MG63 (cell line): ENCODE results near the gene TLR9. TPM values are rescaled to one million over a fixed set of nuclear protein-coding genes. Genes with fewer than 3 reads are reported as not detected.

ENCODE experiments used
- DNase-seq: peaks from one replicate; pipeline ENCODE4 v3.0.0-alpha.2; 2020
- H3K27me3 ChIP-seq: fragments of 250-450 bp; sonication (Bioruptor Pico); 2 replicates; pipeline ENCODE4 v1.5.1; 2020; ENCODE audit warnings: mild to moderate bottlenecking, moderate library complexity
- H3K36me3 ChIP-seq: fragments of 250-450 bp; sonication (Bioruptor Pico); 2 replicates; pipeline ENCODE4 v1.5.1; 2020; ENCODE audit warnings: mild to moderate bottlenecking, moderate library complexity
- H3K4me3 ChIP-seq: fragments of 250-450 bp; sonication (Bioruptor Pico); 2 replicates; pipeline ENCODE4 v1.5.1; 2020; ENCODE audit warnings: mild to moderate bottlenecking, moderate library complexity
- H3K9me3 ChIP-seq: fragments of 250-450 bp; sonication (Bioruptor Pico); 2 replicates; pipeline ENCODE4 v1.5.1; 2020; ENCODE audit warnings: mild to moderate bottlenecking, moderate library complexity
- total RNA-seq: library from RNA; depleted of rRNA; stranded (reverse); fragments of >200 nt; shearing (Covaris generic); gene quantifications from 2 replicates; pipeline ENCODE4 v1.2.3, GENCODE V29; 2014; ENCODE audit warnings: low replicate concordance

The TLR9 gene
- total RNA-seq, 1 experiment from 2014 or later, result not detected

- no peak for DNase-seq
- Histone ChIP-seq H3K36me3 (peaks cover 1% of the 10 kb centered on the region; the same call in 1 of the 2 replicates), H3K4me3 (no peak overlapping the region), H3K9me3 (no peaks in the 10 kb centered on the region), H3K27me3 (no peaks in the 10 kb centered on the region)
These were observed 878 bp upstream of the TLR9 start for GRCh38 chr3:52226229-52226817.

GRCh38 chr3:52223449-52224408 is 1.7 kb downstream of the TLR9 start:
- no peaks in the 10 kb centered on the region for H3K27me3 ChIP-seq
- H3K36me3 ChIP-seq, result no peaks in the 10 kb centered on the region
- H3K4me3 ChIP-seq, result no peak overlapping the region
- DNase-seq, result no peak
- no peaks in the 10 kb centered on the region for H3K9me3 ChIP-seq

GRCh38 chr3:52222319-52223221 is 2.9 kb downstream of the TLR9 start:
- H3K4me3 ChIP-seq, result no peak overlapping the region
- no peak for DNase-seq
- no peaks in the 10 kb centered on the region for H3K36me3 ChIP-seq
- H3K9me3 ChIP-seq, result no peaks in the 10 kb centered on the region
- no peaks in the 10 kb centered on the region for H3K27me3 ChIP-seq

- H3K27me3 ChIP-seq, result no peaks in the 10 kb centered on the region
- DNase-seq, result no peak
- no peaks in the 10 kb centered on the region for H3K36me3 ChIP-seq
- no peaks in the 10 kb centered on the region for H3K9me3 ChIP-seq
- H3K4me3 ChIP-seq, result no peak overlapping the region
These were observed 3.7 kb downstream of the TLR9 start for GRCh38 chr3:52221563-52222318.

GRCh38 chr3:52221141-52221562 is 4.3 kb downstream of the TLR9 start:
- Histone ChIP-seq H3K36me3 (no peaks in the 10 kb centered on the region), H3K4me3 (no peak overlapping the region), H3K27me3 (no peaks in the 10 kb centered on the region), H3K9me3 (no peaks in the 10 kb centered on the region)
- no peak for DNase-seq

- Histone ChIP-seq H3K36me3 (no peaks in the 10 kb centered on the region), H3K9me3 (no peaks in the 10 kb centered on the region), H3K27me3 (no peaks in the 10 kb centered on the region), H3K4me3 (no peak overlapping the region)
- peak; percentile 68 for DNase-seq
These were observed 4.9 kb downstream of the TLR9 start for GRCh38 chr3:52220380-52221026.

- Histone ChIP-seq H3K9me3 (no peaks in the 10 kb centered on the region), H3K27me3 (no peaks in the 10 kb centered on the region), H3K4me3 (no peak overlapping the region), H3K36me3 (no peaks in the 10 kb centered on the region)
- DNase-seq, result no peak
These were observed 6.4 kb downstream of the TLR9 start for GRCh38 chr3:52218937-52219650.

GRCh38 chr3:52218454-52218853 is 7.0 kb downstream of the TLR9 start:
- Histone ChIP-seq H3K27me3 (no peaks in the 10 kb centered on the region), H3K36me3 (no peaks in the 10 kb centered on the region), H3K4me3 (no peak overlapping the region), H3K9me3 (no peaks in the 10 kb centered on the region)
- DNase-seq, result no peak

GRCh38 chr3:52218026-52218425 is 7.4 kb downstream of the TLR9 start:
- no peaks in the 10 kb centered on the region; the same call in 1 of the 2 replicates for H3K36me3 ChIP-seq
- DNase-seq, result no peak

GRCh38 chr3:52217409-52217805 is 8.0 kb downstream of the TLR9 start:
- Histone ChIP-seq H3K36me3 (peaks cover 2% of the 10 kb centered on the region; the same call in 1 of the 2 replicates), H3K4me3 (no peak overlapping the region), H3K27me3 (no peaks in the 10 kb centered on the region), H3K9me3 (no peaks in the 10 kb centered on the region)
- no peak for DNase-seq

More at GRCh38 chr3:52218026-52218425, 7.4 kb downstream of the TLR9 start:
- H3K4me3 ChIP-seq, result no peak overlapping the region
- no peaks in the 10 kb centered on the region for H3K9me3 ChIP-seq
- H3K27me3 ChIP-seq, result no peaks in the 10 kb centered on the region

GRCh38 chr3:52216585-52217408 is 8.6 kb downstream of the TLR9 start:
- Histone ChIP-seq H3K27me3 (no peaks in the 10 kb centered on the region), H3K36me3 (peaks cover 2% of the 10 kb centered on the region; the same call in 1 of the 2 replicates), H3K4me3 (no peak overlapping the region), H3K9me3 (no peaks in the 10 kb centered on the region)
- DNase-seq, result peak; percentile 79

GRCh38 chr3:52215351-52215750 is 10.1 kb downstream of the TLR9 start:
- H3K36me3 ChIP-seq, result peaks cover 2% of the 10 kb centered on the region; the same call in 1 of the 2 replicates
- H3K27me3 ChIP-seq, result no peaks in the 10 kb centered on the region
- no peak for DNase-seq

GRCh38 chr3:52213901-52214300 is 11.5 kb downstream of the TLR9 start:
- no peak for DNase-seq

More at GRCh38 chr3:52215351-52215750, 10.1 kb downstream of the TLR9 start:
- Histone ChIP-seq H3K9me3 (no peaks in the 10 kb centered on the region), H3K4me3 (no peak overlapping the region)

GRCh38 chr3:52213005-52213404 is 12.4 kb downstream of the TLR9 start:
- Histone ChIP-seq H3K4me3 (no peak overlapping the region), H3K36me3 (peaks cover 13% of the 10 kb centered on the region), H3K27me3 (no peaks in the 10 kb centered on the region), H3K9me3 (no peaks in the 10 kb centered on the region)
- DNase-seq, result no peak

More at GRCh38 chr3:52213901-52214300, 11.5 kb downstream of the TLR9 start:
- Histone ChIP-seq H3K27me3 (no peaks in the 10 kb centered on the region), H3K36me3 (peaks cover 9% of the 10 kb centered on the region), H3K4me3 (no peak overlapping the region), H3K9me3 (no peaks in the 10 kb centered on the region)
